IMR-90 (cell line): Measurements from ENCODE around the gene ABCC3. TPM values are rescaled to one million over a fixed set of nuclear protein-coding genes. Genes with fewer than 3 reads are reported as not detected.
A peak's percentile ranks its signal among the peaks of the same experiment; 100 is the strongest.

Experiments used
- ATAC-seq: fragments of 200-7000 bp; cut with Tn5 transposase; 2 replicates; pipeline ENCODE4 v1.9.1; 2020; ENCODE audit warnings: low read depth, mild to moderate bottlenecking, moderate library complexity
- BruUV-seq: library from RNA; stranded (reverse); fragments of 400-500 nt; replicated peaks from 2 replicates; lab custom pipeline; 2021; lab: Mats Ljungman, UMichigan
- CTCF ChIA-PET: fragments of 300-600 bp; formaldehyde crosslinking; extraction: SDS; loops from one replicate; lab custom pipeline; 2021; ENCODE audit warnings: antibody characterized with exemption; lab: Yijun Ruan, JAX
- POLR2A ChIA-PET: fragments of 300-600 bp; sonication (Branson Sonifier 250); formaldehyde crosslinking; loops from one replicate; lab custom pipeline; 2022; ENCODE audit warnings: antibody characterized with exemption; ENCODE audit not compliant: unreplicated experiment; lab: Charles Lee
- DNase-seq: peaks from one replicate; pipeline ENCODE4 v3.0.0; 2013
- H2AFZ ChIP-seq: replicated peaks from 2 replicates; pipeline ENCODE3; 2013; ENCODE audit warnings: low read length, mild to moderate bottlenecking; ENCODE audit not compliant: poor library complexity
- H2AK5ac ChIP-seq: 2 replicates; pipeline ENCODE4 v1.6.1; 2013; ENCODE audit warnings: low read depth, low read length, inconsistent platforms
- H2AK9ac ChIP-seq: replicated peaks from 2 replicates; pipeline ENCODE3; 2013; ENCODE audit warnings: mild to moderate bottlenecking, low read depth, low read length, moderate library complexity; ENCODE audit not compliant: poor library complexity
- H2BK120ac ChIP-seq: 2 replicates; pipeline ENCODE4 v1.6.1; 2013; ENCODE audit warnings: low read depth, low read length, inconsistent platforms
- H2BK15ac ChIP-seq: 3 replicates; pipeline ENCODE4 v1.6.1; 2013; ENCODE audit warnings: low read depth, low read length, inconsistent platforms
- H2BK20ac ChIP-seq: 2 replicates; pipeline ENCODE4 v1.6.1; 2013; ENCODE audit warnings: low read depth, mild to moderate bottlenecking, inconsistent platforms, low read length, moderate library complexity
- H2BK5ac ChIP-seq: 2 replicates; pipeline ENCODE4 v1.6.1; 2013; ENCODE audit warnings: mild to moderate bottlenecking, low read depth, low read length, inconsistent platforms; ENCODE audit not compliant: poor library complexity, severe bottlenecking
- H3K14ac ChIP-seq: replicated peaks from 2 replicates; pipeline ENCODE4 v1.6.1; 2013; ENCODE audit warnings: low read depth, low read length, inconsistent platforms
- H3K18ac ChIP-seq: 2 replicates; pipeline ENCODE4 v1.6.1; 2013; ENCODE audit warnings: low read depth, low read length, control low read depth
- H3K23ac ChIP-seq: 2 replicates; pipeline ENCODE4 v1.6.1; 2013; ENCODE audit warnings: low read depth, low read length, inconsistent platforms
- H3K27ac ChIP-seq: 2 replicates; pipeline ENCODE4 v1.5.1; 2013; ENCODE audit warnings: mild to moderate bottlenecking, control low read depth, low read length; ENCODE audit not compliant: insufficient read depth
- H3K27me3 ChIP-seq: 2 replicates; pipeline ENCODE4 v1.6.1; 2013; ENCODE audit warnings: low read length; ENCODE audit not compliant: control insufficient read depth, insufficient read depth
- H3K36me3 ChIP-seq: 2 replicates; pipeline ENCODE4 v1.6.1; 2013; ENCODE audit warnings: low read length, mixed read lengths; ENCODE audit not compliant: control insufficient read depth, insufficient read depth
- H3K4ac ChIP-seq: 2 replicates; pipeline ENCODE4 v1.6.1; 2013; ENCODE audit warnings: low read depth, low read length, inconsistent platforms
- H3K4me1 ChIP-seq: 2 replicates; pipeline ENCODE4 v1.6.1; 2013; ENCODE audit warnings: low read length, mixed read lengths; ENCODE audit not compliant: control insufficient read depth, insufficient read depth
- H3K4me2 ChIP-seq: 2 replicates; pipeline ENCODE4 v1.6.1; 2013; ENCODE audit warnings: low read depth, mild to moderate bottlenecking, control low read depth, low read length, moderate library complexity
- H3K4me3 ChIP-seq: 2 replicates; pipeline ENCODE4 v1.5.1; 2013; ENCODE audit warnings: low read depth, mild to moderate bottlenecking, control low read depth, low read length, moderate library complexity; ENCODE audit not compliant: insufficient read depth
- H3K56ac ChIP-seq: 2 replicates; pipeline ENCODE4 v1.6.1; 2013; ENCODE audit warnings: low read length, inconsistent platforms; ENCODE audit not compliant: insufficient read depth; ENCODE audit errors: extremely low read depth
- H3K79me1 ChIP-seq, 2 experiments: 2 replicates each; pipeline ENCODE4 v1.6.1; 2013; ENCODE audit warnings: low read length in 2 of 2, inconsistent platforms in 1 of 2, low read depth in 1 of 2
- H3K9ac ChIP-seq: 2 replicates; pipeline ENCODE4 v1.6.1; 2013; ENCODE audit warnings: low read depth, low read length, control low read depth
- H3K9me1 ChIP-seq: 2 replicates; pipeline ENCODE4 v1.6.1; 2013; ENCODE audit warnings: low read length, inconsistent platforms; ENCODE audit not compliant: insufficient read depth
- H3K9me3 ChIP-seq: 2 replicates; pipeline ENCODE4 v1.6.1; 2013; ENCODE audit warnings: low read length; ENCODE audit not compliant: control insufficient read depth, insufficient read depth
- H4K20me1 ChIP-seq: 2 replicates; pipeline ENCODE4 v1.6.1; 2013; ENCODE audit warnings: low read length, inconsistent platforms; ENCODE audit not compliant: insufficient read depth
- H4K5ac ChIP-seq: 2 replicates; pipeline ENCODE4 v1.6.1; 2013; ENCODE audit warnings: mild to moderate bottlenecking, low read depth, low read length, control low read depth
- H4K8ac ChIP-seq, 2 experiments: 2 replicates each; pipeline ENCODE4 v1.6.1; 2013; ENCODE audit warnings: low read depth in 2 of 2, low read length in 2 of 2, control low read depth in 1 of 2, inconsistent platforms in 1 of 2
- H4K91ac ChIP-seq: 2 replicates; pipeline ENCODE4 v1.6.1; 2013; ENCODE audit warnings: low read depth, low read length, inconsistent platforms; ENCODE audit not compliant: insufficient read depth
- BHLHE40 ChIP-seq: fragments of 150-350 bp; IDR thresholded peaks from 2 replicates; pipeline ENCODE4 v1.6.1; 2016; ENCODE audit warnings: mild to moderate bottlenecking, low read depth, low read length
- CHD1 ChIP-seq: IDR thresholded peaks from 2 replicates; pipeline ENCODE4 v1.6.1; 2012; ENCODE audit warnings: low read depth, low read length, improper control_type of control experiment
- FOS ChIP-seq: fragments of 150-350 bp; IDR thresholded peaks from 2 replicates; pipeline ENCODE4 v1.6.1; 2016; ENCODE audit warnings: low read depth, low read length
- MAFK ChIP-seq: IDR thresholded peaks from 2 replicates; pipeline ENCODE4 v1.6.1; 2012; ENCODE audit warnings: low read depth, low read length, improper control_type of control experiment
- MAZ ChIP-seq: IDR thresholded peaks from 2 replicates; pipeline ENCODE4 v1.6.1; 2012; ENCODE audit warnings: low read depth, mild to moderate bottlenecking, low read length, improper control_type of control experiment, moderate library complexity, borderline replicate concordance
- MXI1 ChIP-seq: IDR thresholded peaks from 2 replicates; pipeline ENCODE4 v1.6.1; 2012; ENCODE audit warnings: low read depth, mild to moderate bottlenecking, low read length, moderate library complexity, borderline replicate concordance
- POLR2A ChIP-seq: IDR thresholded peaks from 2 replicates; pipeline ENCODE4 v1.6.1; 2012; ENCODE audit warnings: mild to moderate bottlenecking, low read depth, low read length
- RAD21 ChIP-seq: IDR thresholded peaks from 2 replicates; pipeline ENCODE4 v1.6.1; 2012; ENCODE audit warnings: low read length, improper control_type of control experiment
- RCOR1 ChIP-seq: IDR thresholded peaks from 2 replicates; pipeline ENCODE4 v1.6.1; 2012; ENCODE audit warnings: mild to moderate bottlenecking, low read length, improper control_type of control experiment; ENCODE audit not compliant: insufficient replicate concordance
- RFX5 ChIP-seq: IDR thresholded peaks from 2 replicates; pipeline ENCODE4 v1.8.0; 2012; ENCODE audit warnings: low read depth, mild to moderate bottlenecking, low read length, moderate library complexity
- SMC3 ChIP-seq: fragments of 150-350 bp; IDR thresholded peaks from 2 replicates; pipeline ENCODE4 v1.6.1; 2016; ENCODE audit warnings: low read depth, mild to moderate bottlenecking, antibody characterized with exemption, low read length, moderate library complexity
- WGBS, 2 experiments: methylation state at CpG; one replicate each; pipeline versions ENCODE4 v1.1.5 to v1.1.7; 2013; ENCODE audit warnings: missing lambda C conversion rate in 2 of 2; ENCODE audit not compliant: insufficient read length in 1 of 2; ENCODE audit errors: extremely low coverage in 2 of 2; 5-methylcytosine and 5-hydroxymethylcytosine counted together
- dilution Hi-C: fragments of 300-500 bp; cut with HindIII; formaldehyde crosslinking; loops from one replicate; pipeline ENCODE4 v1.14.3; 2018; ENCODE audit warnings: low sequenced_read_pairs; ENCODE audit not compliant: unreplicated experiment
- in situ Hi-C: fragments of 300-500 bp; cut with MboI; formaldehyde crosslinking; loops from 3 replicates; pipeline ENCODE4 v1.14.3; 2019; ENCODE audit warnings: low sequenced_read_pairs, inconsistent platforms, mixed read lengths
- intact Hi-C: fragments of 100-400 bp; cut with micrococcal nuclease; formaldehyde crosslinking; loops from 2 replicates; pipeline ENCODE4 v1.10.0; 2022
- polyA plus RNA-seq, 3 experiments: library from polyadenylated mRNA; depleted of rRNA; stranded (reverse); fragments of >200 nt; gene quantifications; 2 replicates each; pipeline ENCODE4 v1.2.3, GENCODE V29; 2012; ENCODE audit warnings: low replicate concordance in 1 of 3
- total RNA-seq: library from RNA; depleted of rRNA; stranded (reverse); fragments of >200 nt; gene quantifications from 2 replicates; pipeline ENCODE4 v1.2.3, GENCODE V29; 2012
- TF ChIP-seq, protein P1 (sequence below): fragments of 150-350 bp; IDR thresholded peaks from 2 replicates; pipeline ENCODE4 v1.6.1; 2016; ENCODE audit warnings: low read depth, mild to moderate bottlenecking, low read length, moderate library complexity, borderline replicate concordance
- TF ChIP-seq, protein P2 (sequence below): fragments of 150-350 bp; IDR thresholded peaks from 2 replicates; pipeline ENCODE4 v1.6.1; 2017; ENCODE audit warnings: mild to moderate bottlenecking, antibody characterized with exemption, low read length, low read depth
- TF ChIP-seq, protein P3 (sequence below): conservative IDR thresholded peaks from 2 replicates; pipeline ENCODE4 v1.5.1; 2012; ENCODE audit warnings: mild to moderate bottlenecking, low read depth, low read length, improper control_type of control experiment

Gene ABCC3
- total and polyA plus RNA-seq, 2 of the 4 experiments (the other 2 are of a cell fraction): 3.2 to 6.6 TPM

DNA sequence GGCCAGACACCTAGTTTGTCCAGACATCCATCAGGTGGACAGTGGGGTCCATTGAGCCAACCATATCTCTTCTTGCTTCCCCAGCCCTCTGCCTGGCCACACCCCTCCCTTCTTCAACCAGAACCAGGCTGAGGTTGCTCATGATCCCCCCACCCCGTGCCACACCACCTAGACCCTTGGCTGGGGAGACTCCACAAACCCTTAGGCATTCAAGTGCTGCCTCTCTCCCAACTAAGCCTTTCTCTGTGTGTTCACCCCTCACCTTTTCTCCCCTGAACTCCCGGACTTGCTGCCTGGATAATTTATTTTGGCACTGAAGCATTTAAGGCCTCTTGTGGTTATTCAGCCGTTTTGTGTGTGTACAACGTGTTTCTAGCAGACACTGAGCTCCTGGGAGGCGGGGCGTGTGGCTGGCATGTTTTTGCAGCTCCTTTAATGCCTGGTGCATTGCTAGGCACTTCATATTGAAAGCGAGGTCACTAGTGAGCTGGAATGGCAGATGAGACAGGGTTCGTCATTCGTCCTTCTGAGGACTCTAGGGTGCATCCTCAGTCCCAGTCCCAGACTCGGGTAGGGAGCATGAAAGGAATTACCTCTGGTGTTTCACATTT, 45.5 kb upstream of the ABCC3 start:
- Histone ChIP-seq H3K9me1 (0 out of 2 replicates have a peak, but pooled peaks cover 5% of the 10 kb centered on the region), H4K20me1 (no peaks in the 10 kb centered on the region), H3K4me3 (no peak overlapping the region), H3K36me3 (no peaks in the 10 kb centered on the region), H2AK5ac (no peak overlapping the region), H2AFZ (peak overlapping the region; percentile 26), H3K4me1 (peaks cover 2% of the 10 kb centered on the region; the same call in 1 of the 2 replicates), H3K27ac (no peak overlapping the region), H4K5ac (no peak overlapping the region), H2BK5ac (no peak overlapping the region), H3K79me1 (no peaks in the 10 kb centered on the region), H3K14ac (no peak overlapping the region), H3K9ac (no peak overlapping the region), H3K23ac (no peak overlapping the region), H2AK9ac (no peak overlapping the region), H3K4ac (no peak overlapping the region), H3K18ac (no peak overlapping the region), H2BK20ac (no peak overlapping the region), H3K9me3 (no peaks in the 10 kb centered on the region), H2BK120ac (no peak overlapping the region), H4K91ac (no peak overlapping the region), H3K56ac (no peak overlapping the region), H4K8ac (no peak overlapping the region), H2BK15ac (no peak overlapping the region), H3K4me2 (no peak overlapping the region), H3K27me3 (peaks cover 45% of the 10 kb centered on the region)
- dilution Hi-C loops (no loop called here), intact Hi-C loops (no loop called here), in situ Hi-C loops (no loop called here)
- TF ChIP-seq SMC3 (no peak), FOS (no peak), BHLHE40 (no peak), MAZ (no peak), POLR2A (no peak), RCOR1 (no peak), MAFK (no peak), MXI1 (no peak), CHD1 (no peak), RFX5 (no peak), RAD21 (no peak)
- TF ChIP-seq, protein P1, sequence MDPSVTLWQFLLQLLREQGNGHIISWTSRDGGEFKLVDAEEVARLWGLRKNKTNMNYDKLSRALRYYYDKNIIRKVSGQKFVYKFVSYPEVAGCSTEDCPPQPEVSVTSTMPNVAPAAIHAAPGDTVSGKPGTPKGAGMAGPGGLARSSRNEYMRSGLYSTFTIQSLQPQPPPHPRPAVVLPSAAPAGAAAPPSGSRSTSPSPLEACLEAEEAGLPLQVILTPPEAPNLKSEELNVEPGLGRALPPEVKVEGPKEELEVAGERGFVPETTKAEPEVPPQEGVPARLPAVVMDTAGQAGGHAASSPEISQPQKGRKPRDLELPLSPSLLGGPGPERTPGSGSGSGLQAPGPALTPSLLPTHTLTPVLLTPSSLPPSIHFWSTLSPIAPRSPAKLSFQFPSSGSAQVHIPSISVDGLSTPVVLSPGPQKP: no peak
- TF ChIP-seq, protein P2, sequence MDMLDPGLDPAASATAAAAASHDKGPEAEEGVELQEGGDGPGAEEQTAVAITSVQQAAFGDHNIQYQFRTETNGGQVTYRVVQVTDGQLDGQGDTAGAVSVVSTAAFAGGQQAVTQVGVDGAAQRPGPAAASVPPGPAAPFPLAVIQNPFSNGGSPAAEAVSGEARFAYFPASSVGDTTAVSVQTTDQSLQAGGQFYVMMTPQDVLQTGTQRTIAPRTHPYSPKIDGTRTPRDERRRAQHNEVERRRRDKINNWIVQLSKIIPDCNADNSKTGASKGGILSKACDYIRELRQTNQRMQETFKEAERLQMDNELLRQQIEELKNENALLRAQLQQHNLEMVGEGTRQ: no peak
- TF ChIP-seq, protein P3, sequence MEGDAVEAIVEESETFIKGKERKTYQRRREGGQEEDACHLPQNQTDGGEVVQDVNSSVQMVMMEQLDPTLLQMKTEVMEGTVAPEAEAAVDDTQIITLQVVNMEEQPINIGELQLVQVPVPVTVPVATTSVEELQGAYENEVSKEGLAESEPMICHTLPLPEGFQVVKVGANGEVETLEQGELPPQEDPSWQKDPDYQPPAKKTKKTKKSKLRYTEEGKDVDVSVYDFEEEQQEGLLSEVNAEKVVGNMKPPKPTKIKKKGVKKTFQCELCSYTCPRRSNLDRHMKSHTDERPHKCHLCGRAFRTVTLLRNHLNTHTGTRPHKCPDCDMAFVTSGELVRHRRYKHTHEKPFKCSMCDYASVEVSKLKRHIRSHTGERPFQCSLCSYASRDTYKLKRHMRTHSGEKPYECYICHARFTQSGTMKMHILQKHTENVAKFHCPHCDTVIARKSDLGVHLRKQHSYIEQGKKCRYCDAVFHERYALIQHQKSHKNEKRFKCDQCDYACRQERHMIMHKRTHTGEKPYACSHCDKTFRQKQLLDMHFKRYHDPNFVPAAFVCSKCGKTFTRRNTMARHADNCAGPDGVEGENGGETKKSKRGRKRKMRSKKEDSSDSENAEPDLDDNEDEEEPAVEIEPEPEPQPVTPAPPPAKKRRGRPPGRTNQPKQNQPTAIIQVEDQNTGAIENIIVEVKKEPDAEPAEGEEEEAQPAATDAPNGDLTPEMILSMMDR: no peak
- ChIA-PET CTCF (no interaction called here), POLR2A (no interaction called here)
- 52% methylated on average over 6 of the region's 10 CpGs; no CpG with 5 or more reads in 1 of the 2 experiments for WGBS, 2 experiments
- BruUV-seq: no TSS peak
- DNase-seq (peak; percentile 3), ATAC-seq (peak; percentile 29; the same call in 1 of the 2 replicates)
